Right renal cortex interstitium (tissue), 3 donors: ENCODE measurements around the gene TSPAN8. TPM values are rescaled to one million over a fixed set of nuclear protein-coding genes. Genes with fewer than 3 reads are reported as not detected.
"Not testable (repeated sequence)": the region's sequence is repeated elsewhere in the genome, so short reads cannot be mapped to it uniquely, and the experiment has no call there.

ENCODE experiments used
- DNase-seq, 3 donors: peaks; one replicate each; pipeline ENCODE4 v3.0.0-alpha.2; 2013; ENCODE audit warnings: low read depth in 3 of 3, low spot score in 2 of 3
- polyA plus RNA-seq, 3 donors: library from polyadenylated mRNA; unstranded; fragments of 120-200 nt; gene quantifications; one replicate each; pipeline ENCODE4 v1.2.1, GENCODE V29; 2013; ENCODE audit not compliant: insufficient read length in 3 of 3

The TSPAN8 gene
- 10 to 100 TPM; 30.5 to 44.3 (median 43.0) TPM for polyA plus RNA-seq

DNA sequence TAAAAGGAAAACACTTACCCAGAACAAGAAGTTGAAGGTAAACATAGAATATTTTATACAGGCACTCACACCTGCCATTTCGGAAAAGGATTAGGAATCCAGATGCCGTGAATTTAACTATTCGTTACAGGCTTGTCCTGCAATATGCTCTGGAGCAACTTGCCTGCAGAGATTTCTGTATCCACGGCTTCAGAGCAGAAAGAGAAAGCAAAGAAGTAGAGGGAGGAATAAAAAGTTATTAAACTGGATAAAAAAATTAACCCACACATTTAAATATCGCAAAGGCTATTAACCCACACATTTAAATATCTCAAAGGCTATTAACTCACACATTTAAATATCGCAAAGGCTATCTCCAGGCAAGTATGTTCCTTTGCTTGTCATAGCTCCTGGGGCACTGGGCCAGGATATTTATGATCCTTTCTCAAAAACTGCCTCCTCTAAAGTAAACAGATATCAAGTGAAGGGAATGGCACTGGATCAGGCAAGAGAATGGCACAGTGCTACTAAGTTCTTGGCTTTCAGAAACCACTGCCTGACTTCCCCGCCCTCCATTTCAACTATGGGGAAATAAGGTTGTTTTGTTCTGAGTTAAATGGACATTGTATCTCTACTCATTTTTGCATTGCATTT is at the start of gene TSPAN8:
TSS of gene TSPAN8 (minus strand) at position 399 of the 633 bp plus-strand sequence. CDS start at position 78, 321 bp downstream.
- DNase-seq: no peak

DNA sequence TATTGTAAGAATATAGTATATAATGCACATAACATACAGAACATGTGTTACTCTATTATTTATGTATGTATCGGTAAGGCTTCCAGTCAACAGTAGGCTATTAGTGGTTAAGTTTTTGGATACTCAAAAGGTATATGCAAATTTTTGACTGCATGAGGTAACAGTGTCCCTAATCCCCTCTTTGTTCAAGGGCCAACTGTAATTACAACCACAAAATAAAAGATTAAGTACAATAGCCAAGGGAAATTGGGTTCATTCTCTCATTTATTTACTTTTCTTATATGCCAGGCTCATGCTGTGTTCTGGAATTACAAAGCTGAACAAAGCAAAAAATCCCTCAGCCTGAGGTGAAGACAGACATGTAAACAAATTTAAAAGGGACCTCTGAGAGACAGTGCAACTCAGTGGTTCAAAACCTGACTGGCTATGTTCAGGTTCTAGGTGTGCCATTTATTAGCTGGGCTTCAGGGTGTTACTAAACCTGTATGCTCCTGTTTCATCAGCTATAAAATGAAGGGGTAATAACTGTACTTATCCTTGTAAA is 43.4 kb upstream of the TSPAN8 start:
- DNase-seq: no peak

DNA sequence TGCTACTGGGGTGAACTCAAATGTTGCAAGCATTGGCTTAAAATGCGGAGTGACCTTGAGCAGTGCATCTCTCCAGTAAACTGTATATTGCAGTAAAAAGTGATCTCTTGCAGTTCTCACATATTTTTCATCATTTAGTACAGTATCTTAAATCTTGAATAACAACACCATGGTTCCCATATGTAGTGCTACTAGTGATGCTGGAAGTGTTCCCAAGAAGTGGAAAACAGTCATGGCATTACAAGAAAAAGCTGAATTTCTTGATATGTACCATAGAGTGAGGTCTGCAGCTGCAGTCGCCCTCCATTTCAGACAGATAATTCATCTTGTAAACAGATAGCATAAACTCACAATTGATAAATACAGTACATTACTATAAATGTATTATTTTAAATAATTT is 42.9 kb upstream of the TSPAN8 start:
- no peak for DNase-seq

DNA sequence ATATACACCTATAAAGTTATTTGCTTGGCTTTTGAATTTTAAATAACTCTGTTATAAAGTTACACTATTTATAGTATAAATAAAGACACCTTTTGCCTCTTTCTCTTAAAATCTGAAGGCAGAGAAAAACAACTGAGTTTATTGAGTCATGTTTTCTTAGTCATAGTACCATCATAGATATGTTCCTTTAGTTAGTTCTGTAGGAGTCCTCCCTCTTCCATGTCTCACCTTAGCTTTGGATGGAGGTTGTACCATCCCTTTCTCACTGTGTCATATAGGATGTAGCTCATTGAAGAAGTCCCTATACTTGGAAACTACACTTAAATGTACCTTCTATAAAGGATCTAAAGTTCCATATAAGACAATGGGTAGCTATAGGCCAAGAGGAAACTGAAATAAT is 39.7 kb upstream of the TSPAN8 start:
- no peak for DNase-seq

DNA sequence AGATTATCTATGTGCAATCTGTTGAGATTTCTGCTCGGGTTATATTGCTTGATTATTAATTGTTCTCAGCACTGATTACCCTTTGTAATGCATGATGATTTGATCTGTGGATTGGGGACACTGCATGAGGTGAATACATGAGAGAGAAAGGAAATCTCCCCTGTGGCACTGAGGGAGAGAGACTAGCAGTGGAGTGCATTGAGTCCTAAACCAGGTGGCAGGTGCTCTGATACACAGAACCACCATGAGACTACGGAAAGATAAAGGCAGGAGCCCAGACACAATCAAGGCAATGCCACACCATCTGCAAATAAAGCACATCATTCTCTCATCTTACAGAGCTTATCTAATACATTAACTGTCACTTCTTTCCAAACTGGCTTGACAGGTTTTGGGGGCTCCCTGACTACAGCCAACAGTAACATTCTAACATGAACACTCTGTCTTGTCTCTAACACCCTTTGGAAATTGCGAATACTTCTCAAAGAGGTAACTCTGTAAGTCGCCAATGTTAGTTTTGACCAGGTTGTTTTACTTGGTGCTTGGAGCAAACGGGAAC is 37.6 kb upstream of the TSPAN8 start:
- DNase-seq: no peak

DNA sequence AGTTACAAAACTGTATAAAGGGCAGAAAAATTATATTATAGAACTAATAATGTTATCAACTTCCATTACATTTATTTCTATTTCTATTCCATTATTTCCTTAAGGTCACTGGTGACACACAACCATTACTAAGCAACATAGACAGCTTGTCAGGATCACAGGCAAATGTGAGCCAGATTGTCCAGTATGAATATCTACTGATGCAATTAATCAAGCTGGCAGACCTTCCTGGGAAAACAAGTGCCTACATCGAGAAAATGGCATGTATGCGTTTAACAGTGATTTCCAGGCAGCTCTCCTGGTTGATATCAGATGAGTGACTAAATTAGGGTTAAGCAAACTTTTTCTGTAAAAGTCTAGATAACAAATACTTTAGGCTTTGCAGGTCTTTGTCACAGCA is 36.9 kb upstream of the TSPAN8 start:
- DNase-seq: no peak

DNA sequence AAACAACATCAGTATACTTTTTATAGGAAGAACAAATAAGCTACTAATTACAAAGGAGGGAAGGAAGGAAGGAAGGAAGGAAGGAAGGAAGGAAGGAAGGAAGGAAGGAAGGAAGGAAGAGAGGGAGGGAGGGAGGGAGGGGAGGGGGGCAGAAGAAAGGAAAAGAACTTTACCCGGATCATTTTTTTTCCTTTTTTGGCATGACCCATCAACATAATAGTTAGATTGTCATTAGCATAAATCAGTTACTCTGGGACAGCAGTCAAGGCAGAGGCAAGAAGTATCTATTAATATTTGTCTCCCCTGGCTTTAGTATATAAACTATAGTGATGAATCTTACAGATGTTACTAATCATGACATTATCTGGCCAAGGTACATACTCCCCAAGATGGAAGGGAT is 35.2 kb upstream of the TSPAN8 start:
- no peak for DNase-seq

DNA sequence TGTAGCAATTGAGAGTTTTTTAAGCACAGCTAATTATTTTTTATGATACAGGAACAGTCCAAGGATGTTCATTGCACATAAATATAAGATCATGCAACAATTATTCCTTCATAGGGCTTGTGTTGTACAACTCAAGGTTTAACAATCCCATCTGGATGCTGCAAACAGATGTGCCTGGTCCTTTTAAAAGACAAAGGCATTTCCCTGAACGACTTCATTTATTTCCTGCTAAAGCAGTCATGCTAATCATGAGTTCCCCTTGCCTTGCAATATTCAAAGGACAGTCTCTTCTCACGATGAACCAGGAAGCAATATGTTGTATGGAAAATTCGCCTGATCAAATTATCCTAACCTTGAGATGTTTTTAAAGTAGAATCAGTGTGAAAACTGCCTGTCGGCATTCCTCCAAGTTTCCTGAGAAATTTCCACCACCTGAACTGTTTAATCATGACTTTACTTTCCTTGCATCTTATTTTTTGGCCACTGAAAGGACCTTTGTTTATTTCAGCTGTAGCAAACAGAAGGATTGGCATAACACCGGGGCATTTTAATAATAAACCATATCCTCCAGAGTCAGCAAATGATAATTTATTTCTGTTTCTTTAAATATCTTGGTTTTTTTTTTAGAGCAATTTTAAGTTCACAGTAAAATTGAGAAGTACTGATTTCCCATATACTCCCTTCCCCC is 33.9 kb upstream of the TSPAN8 start:
- DNase-seq: no peak

DNA sequence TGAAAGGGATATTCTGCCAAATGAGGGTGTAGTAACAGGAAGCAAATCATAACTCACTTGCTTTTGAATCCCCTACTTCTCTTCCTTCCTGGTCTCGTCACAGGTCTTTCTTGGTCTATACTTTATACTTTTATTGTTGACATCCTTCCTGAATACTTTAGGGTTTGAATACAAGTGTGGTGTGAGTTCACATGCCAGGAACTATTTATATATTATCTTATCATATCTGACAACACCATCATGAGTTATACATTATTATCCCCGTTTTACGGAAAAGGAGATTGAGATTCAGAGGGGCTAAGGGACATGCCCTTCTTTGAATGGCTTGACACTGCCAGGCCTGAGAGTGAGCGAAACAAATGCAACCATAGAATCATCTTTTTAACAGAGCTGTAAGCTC is 33.0 kb upstream of the TSPAN8 start:
- no peak for DNase-seq

DNA sequence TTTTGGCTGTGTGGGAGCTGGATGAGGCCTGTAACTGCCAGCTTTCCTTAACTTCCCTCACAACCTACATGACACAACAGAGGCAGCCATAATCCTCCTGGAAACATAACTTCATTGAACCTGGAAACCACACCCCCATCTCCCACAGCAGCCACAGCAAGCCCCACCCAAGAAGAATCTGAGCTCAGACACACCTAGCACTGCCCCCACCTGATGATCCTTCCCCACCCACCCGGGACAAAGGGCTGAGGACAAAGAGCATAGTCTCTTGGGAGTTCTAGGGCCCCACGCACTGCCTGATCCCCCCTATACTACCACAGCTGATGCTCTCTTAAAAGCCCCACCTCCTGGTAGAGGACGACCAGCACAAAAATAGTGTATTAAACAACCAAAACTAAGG is 29.6 kb upstream of the TSPAN8 start:
- DNase-seq: no peak

DNA sequence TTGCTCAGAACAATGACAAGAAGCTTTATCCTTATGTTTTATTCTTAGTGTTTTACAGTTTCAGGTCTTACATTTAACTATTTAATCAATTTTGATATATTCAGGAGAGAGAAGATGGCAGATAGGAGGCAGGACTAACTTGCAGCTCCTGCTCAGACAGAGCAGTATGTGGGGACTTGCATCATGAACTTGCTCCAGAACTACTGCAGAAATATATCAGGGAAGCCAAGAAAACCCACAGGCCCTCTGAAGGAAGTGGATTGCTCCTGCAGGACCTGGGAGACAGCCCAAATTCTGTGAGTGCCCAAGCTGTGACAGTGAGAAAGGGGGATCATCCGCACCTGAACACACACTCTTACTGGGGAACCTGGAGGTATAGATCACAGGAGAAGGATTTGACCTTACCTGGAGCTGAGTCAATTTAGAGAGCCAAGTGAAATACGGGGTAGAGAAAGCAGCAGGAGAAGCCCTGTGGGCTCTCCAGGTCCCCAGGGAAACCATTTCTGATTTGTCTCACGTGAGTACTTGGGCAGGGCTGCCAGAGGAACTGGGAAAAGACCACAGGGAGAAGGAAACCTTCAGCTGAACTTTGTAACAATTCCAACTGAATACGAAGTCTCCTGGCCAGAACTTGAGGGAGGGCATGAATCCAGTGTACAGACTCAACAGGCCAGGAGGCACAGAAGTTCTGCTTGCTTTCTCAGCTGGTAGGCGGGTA is 28.9 kb upstream of the TSPAN8 start:
- DNase-seq: no peak

DNA sequence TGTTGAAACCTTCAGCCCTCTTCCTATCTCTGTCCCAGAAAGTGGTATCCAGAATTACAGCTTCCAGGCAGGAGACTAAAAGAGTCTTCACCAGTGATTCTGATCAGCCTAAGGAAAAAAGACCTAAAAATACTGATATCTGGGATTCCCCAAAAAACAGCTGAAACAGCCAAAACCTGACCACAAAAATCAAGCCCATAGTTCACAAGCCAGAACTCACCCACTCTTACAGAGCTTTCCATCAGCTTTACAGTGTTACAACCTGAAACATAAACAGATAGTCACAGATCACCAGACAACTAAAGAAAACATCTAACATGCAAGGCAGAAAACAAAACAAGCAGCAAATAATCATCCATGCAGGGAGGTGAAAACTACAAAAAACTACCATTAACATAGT is 26.0 kb upstream of the TSPAN8 start:
- no peak for DNase-seq

DNA sequence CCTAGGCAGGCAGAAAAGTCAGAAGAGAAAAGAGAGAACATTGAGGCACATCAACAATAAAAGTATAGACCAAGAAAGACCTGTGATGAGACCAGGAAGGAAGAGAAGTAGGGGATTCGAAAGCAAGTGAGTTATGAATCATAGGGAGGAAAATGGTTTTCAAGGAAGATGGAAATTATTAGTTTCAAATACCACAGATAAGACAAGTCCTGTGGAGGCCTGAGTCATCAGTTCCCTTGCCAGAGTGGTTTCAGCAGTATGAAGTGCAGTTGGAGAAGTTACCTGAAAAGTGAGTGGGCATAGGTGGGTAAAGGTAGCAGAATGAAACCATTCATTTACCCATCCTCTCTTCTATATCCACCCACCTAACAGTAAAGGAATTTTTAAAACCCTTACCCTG is 25.2 kb upstream of the TSPAN8 start:
- no peak for DNase-seq

DNA sequence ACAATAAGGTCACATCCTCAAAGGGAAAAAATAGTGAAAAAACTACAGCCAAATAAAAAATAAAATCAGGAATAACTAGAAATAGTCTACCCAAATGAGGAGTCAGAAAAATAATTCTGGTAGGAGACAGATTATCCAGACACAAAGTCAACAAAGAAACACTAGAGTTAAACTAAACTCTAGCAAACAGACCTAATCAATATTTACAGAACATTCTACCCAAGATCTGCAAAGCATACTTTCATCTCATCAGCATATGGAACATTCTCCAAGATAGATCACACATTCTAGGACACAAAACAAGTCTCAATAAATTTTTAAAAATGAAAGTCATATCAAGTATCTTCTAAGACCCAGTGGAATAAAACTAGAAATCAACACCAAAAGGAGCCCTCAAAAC is 20.4 kb upstream of the TSPAN8 start:
- DNase-seq: no peak

DNA sequence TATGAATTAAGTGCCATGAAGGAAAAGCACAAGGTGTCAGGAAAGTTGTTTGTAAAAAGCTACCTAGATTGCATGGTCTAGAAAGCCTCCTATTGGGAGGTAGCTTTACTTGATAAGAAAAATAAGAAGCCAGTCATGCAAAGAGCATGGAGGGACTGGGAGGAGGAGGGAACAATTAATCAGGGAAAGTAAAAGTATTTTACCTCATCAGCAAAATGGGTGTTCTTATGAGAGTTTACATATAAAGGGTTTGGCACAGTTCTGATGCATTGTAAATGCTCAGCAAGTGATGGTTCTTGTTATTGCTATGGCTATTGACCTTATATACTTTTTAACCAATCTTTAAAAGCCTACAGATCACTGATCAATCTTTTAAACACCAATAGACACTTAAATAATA is 17.0 kb upstream of the TSPAN8 start:
- DNase-seq: no peak

DNA sequence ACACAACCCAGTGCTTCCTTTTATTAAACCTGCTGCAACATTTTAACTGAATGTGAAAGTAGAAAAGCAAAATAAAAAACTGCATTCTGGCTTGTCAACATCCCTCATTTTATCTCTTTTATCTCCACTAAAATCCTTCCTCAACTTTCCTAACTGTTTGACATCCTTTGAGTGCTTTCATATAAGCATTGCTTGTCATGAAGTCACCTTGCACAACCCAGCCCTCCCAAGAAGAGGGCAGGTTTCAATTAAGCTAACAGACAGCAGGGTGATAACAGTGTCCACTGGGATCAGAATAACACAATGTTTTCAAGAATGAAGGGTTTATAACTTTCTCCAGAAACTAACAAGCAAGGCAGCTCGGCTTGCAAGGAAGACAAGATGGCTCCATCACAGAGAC is 16.3 kb upstream of the TSPAN8 start:
- no peak for DNase-seq

DNA sequence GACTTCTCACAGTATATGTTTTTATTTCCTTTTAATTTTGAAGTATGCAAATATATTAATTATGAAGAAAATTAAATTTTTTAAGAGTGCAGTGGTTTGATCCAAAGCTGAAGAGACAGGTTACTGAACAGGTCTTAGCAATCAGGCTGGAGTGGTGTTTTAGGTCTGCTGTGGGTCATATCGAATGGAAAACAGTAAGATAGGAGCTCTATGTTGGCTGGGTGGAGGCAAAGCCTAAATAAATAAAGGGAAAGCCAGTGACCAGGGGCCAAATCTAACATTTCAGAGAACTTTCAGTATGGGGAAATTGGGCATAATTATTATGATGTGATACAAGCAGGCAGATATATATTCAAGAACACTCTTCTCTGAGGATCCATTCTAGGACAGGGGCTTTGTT is 12.7 kb upstream of the TSPAN8 start:
- DNase-seq: no peak

DNA sequence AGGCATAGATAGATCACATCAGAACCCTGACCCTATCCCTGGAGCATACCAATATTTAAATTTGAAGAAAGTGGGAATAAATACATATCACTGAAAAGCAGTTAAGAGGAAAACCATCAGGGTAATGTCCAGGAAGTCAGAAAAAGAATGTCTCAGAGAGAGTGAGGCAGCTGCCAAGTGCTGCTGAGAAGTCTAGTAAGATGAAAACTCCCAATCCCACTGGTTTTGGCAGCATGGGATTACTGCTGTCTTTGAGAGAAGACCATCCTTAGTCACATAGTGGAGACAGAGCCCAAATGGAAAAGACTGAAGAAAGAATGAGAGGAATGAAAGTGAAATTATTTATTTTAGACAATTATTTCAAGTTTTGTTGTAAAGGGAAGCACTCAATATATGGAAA is 11.5 kb upstream of the TSPAN8 start:
- no peak for DNase-seq

DNA sequence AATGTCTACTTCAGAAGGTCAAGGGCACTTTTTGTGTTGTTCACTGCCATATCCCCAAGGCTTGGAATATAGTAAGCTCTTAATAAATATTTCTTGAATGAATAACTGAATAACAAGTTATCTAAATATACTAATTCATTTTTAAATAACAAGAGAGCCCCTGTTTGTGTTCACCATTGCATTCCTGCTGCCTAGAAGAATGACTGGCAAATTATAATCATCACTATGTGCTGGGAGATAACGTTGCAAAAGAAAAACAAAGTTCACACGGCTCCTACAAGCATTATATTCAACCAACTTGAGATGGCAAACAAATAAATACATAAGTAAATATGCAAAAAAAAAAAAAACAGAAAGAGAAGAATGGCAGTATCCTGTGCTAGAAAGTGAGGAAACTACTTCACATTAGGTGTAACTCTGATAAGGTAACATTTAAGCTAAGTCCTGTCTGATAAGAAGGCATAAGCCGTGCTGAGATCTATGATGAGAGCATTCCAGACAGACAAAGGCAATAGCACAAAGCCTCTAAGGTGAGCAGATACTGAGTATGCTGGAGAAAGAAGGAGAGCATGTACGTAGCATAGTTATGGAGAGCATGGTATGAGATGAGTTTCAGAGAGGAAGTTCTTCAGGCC is 9.2 kb upstream of the TSPAN8 start:
- no peak for DNase-seq

DNA sequence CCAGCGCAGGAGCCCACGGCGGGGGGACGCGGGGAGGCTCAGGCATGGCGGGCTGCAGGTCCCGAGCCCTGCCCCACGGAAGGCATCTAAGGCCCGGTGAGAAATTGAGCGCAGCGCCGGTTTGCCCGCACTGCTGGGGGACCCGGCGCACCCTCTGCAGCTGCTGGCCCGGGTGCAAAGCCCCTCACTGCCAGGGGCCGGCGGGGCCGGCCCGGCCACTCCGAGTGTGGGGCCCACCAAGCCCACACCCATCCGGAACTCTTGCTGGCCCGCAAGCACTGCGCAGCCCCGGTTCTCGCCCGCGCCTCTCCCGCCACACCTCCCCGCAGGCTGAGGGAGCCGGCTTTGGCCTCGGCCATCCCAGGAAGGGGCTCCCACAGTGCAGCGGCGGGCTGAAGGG is 8.5 kb upstream of the TSPAN8 start:
- no peak for DNase-seq

DNA sequence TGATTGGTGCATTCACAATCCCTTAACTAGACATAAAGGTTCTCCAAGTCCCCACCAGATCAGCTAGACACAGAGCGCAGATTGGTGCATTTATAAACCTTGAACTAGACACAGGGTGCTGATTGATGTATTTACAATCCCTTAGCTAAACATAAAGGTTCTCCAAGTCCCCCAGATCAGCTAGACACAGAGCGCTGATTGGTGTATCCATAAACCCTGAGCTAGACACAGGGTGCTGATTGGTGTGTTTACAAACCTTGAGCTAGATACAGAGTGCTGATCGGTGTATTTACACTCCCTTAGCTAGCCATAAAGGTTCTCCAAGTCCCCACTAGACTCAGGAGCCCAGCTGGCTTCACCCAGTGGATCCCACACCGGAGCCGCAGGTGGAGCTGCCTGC is 8.0 kb upstream of the TSPAN8 start:
- not testable (repeated sequence) for DNase-seq
